ENCODE data around the gene NEK10. TPM values are rescaled to one million over a fixed set of nuclear protein-coding genes. Genes with fewer than 3 reads are reported as not detected.

Gene NEK10
- total and polyA plus RNA-seq, 2 donors (not counting 3 experiments of a cell fraction or from before 2014, with no cell fraction given), result 0.32 to 5.0 TPM

GRCh38 chr3:27119639-27120038 is 249.5 kb downstream of the NEK10 start:
- intact Hi-C loops (cut with micrococcal nuclease) (no loop called here), dilution Hi-C loops (cut with MboI; ENCODE audit: extremely low pct_ligation_motif_present, low sequenced_read_pairs) (no loop called here)
- no TSS peak for BruUV-seq (replicated peaks)
- Histone ChIP-seq H4K20me1 (replicated peaks; ENCODE audit: control insufficient read depth, extremely low read depth, insufficient read depth, low read length) (no peaks in the 10 kb centered on the region), H3K4me1 (ENCODE audit: control insufficient read depth, extremely low read depth, insufficient read depth, low read length) (no peaks in the 10 kb centered on the region), H2AFZ (ENCODE audit: low read depth, low read length) (no peak overlapping the region), H3K9me3 (replicated peaks; ENCODE audit: control insufficient read depth, insufficient read depth, low read length) (no peaks in the 10 kb centered on the region), H3K9ac (replicated peaks; ENCODE audit: extremely low read depth, insufficient read depth, low read length) (no peak overlapping the region), H3K27me3 (ENCODE audit: control insufficient read depth in 2 of 2, insufficient read depth in 2 of 2, low read length in 2 of 2) (no peaks in the 10 kb centered on the region), H3K27ac (ENCODE audit: insufficient read depth, low read depth, low read length) (no peak overlapping the region), H3K9me1 (replicated peaks; ENCODE audit: control insufficient read depth, extremely low read depth, insufficient read depth, low read length) (no peaks in the 10 kb centered on the region), H3K4me3 (replicated peaks in 1 of 3; ENCODE audit: insufficient read depth in 1 of 3, low read depth in 1 of 3, low read length in 3 of 3) (no peak overlapping the region), H3K79me2 (ENCODE audit: control insufficient read depth, insufficient read depth, low read length) (no peaks in the 10 kb centered on the region), H3K4me2 (ENCODE audit: insufficient read depth, low read length) (no peak overlapping the region), H3K36me3 (ENCODE audit: control insufficient read depth in 2 of 2, extremely low read depth in 1 of 2, insufficient read depth in 2 of 2, low read length in 2 of 2) (no peaks in the 10 kb centered on the region)
- TF ChIP-seq CTCF (IDR thresholded peaks at IDR 0.05; ENCODE audit: extremely low read depth in 1 of 2, insufficient read depth in 1 of 2, low read depth in 1 of 2, low read length in 2 of 2) (no peak), JUN (IDR thresholded peaks at IDR 0.05; ENCODE audit: borderline replicate concordance, insufficient read depth, insufficient read length, low read depth) (no peak), EZH2 (IDR thresholded peaks at IDR 0.05; ENCODE audit: borderline replicate concordance, low read depth, low read length, severe bottlenecking) (no peak)
- ChIA-PET CTCF (interaction anchor here (0.9 to 1.5 kb wide), 2 partner anchors 9 to 15 kb away, joined by 3 to 6 read pairs; no protein-coding TSS in a partner anchor), POLR2A (no interaction called here)
- no peak for FAIRE-seq
- no peak for DNase-seq (ENCODE audit: low read depth, low spot score)

DNA sequence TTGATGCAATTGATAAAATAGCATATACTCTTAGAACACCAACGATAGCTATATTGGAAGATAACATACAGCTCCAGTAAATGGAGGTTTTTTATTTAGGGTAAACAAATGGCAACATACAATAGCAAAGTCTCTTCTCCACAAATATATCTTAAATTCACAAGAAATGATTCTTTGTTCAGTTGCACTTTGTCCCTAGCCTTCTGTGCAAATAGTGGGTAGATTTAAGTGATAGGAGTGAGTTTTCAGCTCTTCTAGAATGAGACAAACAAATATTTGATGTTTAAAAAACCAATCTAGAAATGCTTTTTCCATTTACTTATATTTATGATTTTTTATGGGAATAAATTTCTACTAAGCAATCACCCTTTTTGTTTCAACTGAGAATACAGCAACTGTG is 253.8 kb downstream of the NEK10 start:
- ChIA-PET POLR2A (no interaction called here), CTCF (no interaction called here)
- no peak for DNase-seq (ENCODE audit: low read depth, low spot score)
- H3K9ac ChIP-seq (replicated peaks; ENCODE audit: extremely low read depth, insufficient read depth, low read length), result no peak overlapping the region
- dilution Hi-C loops (cut with MboI; ENCODE audit: extremely low pct_ligation_motif_present, low sequenced_read_pairs) (no loop called here), intact Hi-C loops (cut with micrococcal nuclease) (no loop called here)
- no peaks in the 10 kb centered on the region for H4K20me1 ChIP-seq (replicated peaks; ENCODE audit: control insufficient read depth, extremely low read depth, insufficient read depth, low read length)
- H3K27me3 ChIP-seq (ENCODE audit: control insufficient read depth in 2 of 2, insufficient read depth in 2 of 2, low read length in 2 of 2), result no peaks in the 10 kb centered on the region
- H3K79me2 ChIP-seq (ENCODE audit: control insufficient read depth, insufficient read depth, low read length), result no peaks in the 10 kb centered on the region
- H3K9me1 ChIP-seq (replicated peaks; ENCODE audit: control insufficient read depth, extremely low read depth, insufficient read depth, low read length), result no peaks in the 10 kb centered on the region
- H3K9me3 ChIP-seq (replicated peaks; ENCODE audit: control insufficient read depth, insufficient read depth, low read length), result no peaks in the 10 kb centered on the region
- no peak overlapping the region for H3K27ac ChIP-seq (ENCODE audit: insufficient read depth, low read depth, low read length)
- FAIRE-seq, result no peak
- H3K4me3 ChIP-seq (replicated peaks in 1 of 3; ENCODE audit: insufficient read depth in 1 of 3, low read depth in 1 of 3, low read length in 3 of 3), result no peak overlapping the region
- TF ChIP-seq CTCF (IDR thresholded peaks at IDR 0.05; ENCODE audit: extremely low read depth in 1 of 2, insufficient read depth in 1 of 2, low read depth in 1 of 2, low read length in 2 of 2), result no peak
- H3K36me3 ChIP-seq (ENCODE audit: control insufficient read depth in 2 of 2, extremely low read depth in 1 of 2, insufficient read depth in 2 of 2, low read length in 2 of 2), result no peaks in the 10 kb centered on the region
- no peaks in the 10 kb centered on the region for H3K4me1 ChIP-seq (ENCODE audit: control insufficient read depth, extremely low read depth, insufficient read depth, low read length)
- BruUV-seq (replicated peaks), result no TSS peak
- H3K4me2 ChIP-seq (ENCODE audit: insufficient read depth, low read length), result no peak overlapping the region
- H2AFZ ChIP-seq (ENCODE audit: low read depth, low read length), result no peak overlapping the region
